ENCODE measurements around the gene AHR. TPM values are rescaled to one million over a fixed set of nuclear protein-coding genes. Genes with fewer than 3 reads are reported as not detected.

The AHR gene
- polyA plus RNA-seq, 1 donor from 2014 or later, result 2.4 TPM

DNA sequence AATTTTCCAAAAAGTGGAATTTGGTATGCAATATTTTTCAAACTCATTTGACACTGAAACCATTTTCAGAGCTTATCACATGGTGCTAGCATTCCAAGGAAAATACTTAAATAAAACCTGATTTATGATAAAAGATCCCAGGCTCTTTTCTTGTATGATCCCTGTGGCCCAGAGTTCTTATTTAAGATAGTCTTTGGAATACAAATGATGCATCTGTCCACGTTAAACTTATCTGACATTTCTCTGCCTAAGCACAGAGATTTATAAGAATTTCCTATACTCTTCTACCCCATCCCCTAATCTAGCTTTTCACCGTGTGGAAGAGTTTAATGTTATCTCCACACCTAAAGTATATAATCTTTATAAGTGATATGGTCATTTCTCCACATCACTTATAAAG lies 66.2 kb downstream of the AHR start:
- Histone ChIP-seq H3K27me3 (ENCODE audit: insufficient read depth, low read depth, low read length) (no peaks in the 10 kb centered on the region), H3K9ac (ENCODE audit: low read length) (no peak overlapping the region)
- TF ChIP-seq RAD21 (conservative IDR thresholded peaks at IDR 0.05) (no peak), TAF1 (IDR thresholded peaks at IDR 0.05; ENCODE audit: low read depth) (no peak), SMC3 (conservative IDR thresholded peaks at IDR 0.05; ENCODE audit: poor library complexity) (no peak), MXI1 (conservative IDR thresholded peaks at IDR 0.05; ENCODE audit: poor library complexity, severe bottlenecking) (no peak), EP300 (conservative IDR thresholded peaks at IDR 0.05; ENCODE audit: poor library complexity, severe bottlenecking) (no peak), POLR2AphosphoS5 (IDR thresholded peaks at IDR 0.05) (no peak), EZH2 (IDR thresholded peaks at IDR 0.05; ENCODE audit: borderline replicate concordance, insufficient read depth, low read length, poor library complexity, severe bottlenecking) (no peak)
- TF ChIP-seq, protein P1, sequence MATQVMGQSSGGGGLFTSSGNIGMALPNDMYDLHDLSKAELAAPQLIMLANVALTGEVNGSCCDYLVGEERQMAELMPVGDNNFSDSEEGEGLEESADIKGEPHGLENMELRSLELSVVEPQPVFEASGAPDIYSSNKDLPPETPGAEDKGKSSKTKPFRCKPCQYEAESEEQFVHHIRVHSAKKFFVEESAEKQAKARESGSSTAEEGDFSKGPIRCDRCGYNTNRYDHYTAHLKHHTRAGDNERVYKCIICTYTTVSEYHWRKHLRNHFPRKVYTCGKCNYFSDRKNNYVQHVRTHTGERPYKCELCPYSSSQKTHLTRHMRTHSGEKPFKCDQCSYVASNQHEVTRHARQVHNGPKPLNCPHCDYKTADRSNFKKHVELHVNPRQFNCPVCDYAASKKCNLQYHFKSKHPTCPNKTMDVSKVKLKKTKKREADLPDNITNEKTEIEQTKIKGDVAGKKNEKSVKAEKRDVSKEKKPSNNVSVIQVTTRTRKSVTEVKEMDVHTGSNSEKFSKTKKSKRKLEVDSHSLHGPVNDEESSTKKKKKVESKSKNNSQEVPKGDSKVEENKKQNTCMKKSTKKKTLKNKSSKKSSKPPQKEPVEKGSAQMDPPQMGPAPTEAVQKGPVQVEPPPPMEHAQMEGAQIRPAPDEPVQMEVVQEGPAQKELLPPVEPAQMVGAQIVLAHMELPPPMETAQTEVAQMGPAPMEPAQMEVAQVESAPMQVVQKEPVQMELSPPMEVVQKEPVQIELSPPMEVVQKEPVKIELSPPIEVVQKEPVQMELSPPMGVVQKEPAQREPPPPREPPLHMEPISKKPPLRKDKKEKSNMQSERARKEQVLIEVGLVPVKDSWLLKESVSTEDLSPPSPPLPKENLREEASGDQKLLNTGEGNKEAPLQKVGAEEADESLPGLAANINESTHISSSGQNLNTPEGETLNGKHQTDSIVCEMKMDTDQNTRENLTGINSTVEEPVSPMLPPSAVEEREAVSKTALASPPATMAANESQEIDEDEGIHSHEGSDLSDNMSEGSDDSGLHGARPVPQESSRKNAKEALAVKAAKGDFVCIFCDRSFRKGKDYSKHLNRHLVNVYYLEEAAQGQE (IDR thresholded peaks at IDR 0.05; ENCODE audit: borderline replicate concordance), result no peak
- TF ChIP-seq, protein P2, sequence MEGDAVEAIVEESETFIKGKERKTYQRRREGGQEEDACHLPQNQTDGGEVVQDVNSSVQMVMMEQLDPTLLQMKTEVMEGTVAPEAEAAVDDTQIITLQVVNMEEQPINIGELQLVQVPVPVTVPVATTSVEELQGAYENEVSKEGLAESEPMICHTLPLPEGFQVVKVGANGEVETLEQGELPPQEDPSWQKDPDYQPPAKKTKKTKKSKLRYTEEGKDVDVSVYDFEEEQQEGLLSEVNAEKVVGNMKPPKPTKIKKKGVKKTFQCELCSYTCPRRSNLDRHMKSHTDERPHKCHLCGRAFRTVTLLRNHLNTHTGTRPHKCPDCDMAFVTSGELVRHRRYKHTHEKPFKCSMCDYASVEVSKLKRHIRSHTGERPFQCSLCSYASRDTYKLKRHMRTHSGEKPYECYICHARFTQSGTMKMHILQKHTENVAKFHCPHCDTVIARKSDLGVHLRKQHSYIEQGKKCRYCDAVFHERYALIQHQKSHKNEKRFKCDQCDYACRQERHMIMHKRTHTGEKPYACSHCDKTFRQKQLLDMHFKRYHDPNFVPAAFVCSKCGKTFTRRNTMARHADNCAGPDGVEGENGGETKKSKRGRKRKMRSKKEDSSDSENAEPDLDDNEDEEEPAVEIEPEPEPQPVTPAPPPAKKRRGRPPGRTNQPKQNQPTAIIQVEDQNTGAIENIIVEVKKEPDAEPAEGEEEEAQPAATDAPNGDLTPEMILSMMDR (IDR thresholded peaks at IDR 0.05; ENCODE audit: poor library complexity, severe bottlenecking), result no peak

GRCh38 chr7:17365775-17366174 lies 67.3 kb downstream of the AHR start:
- H3K27me3 ChIP-seq (ENCODE audit: insufficient read depth, low read depth, low read length), result no peaks in the 10 kb centered on the region
- H4K20me1 ChIP-seq (ENCODE audit: insufficient read depth), result no peaks in the 10 kb centered on the region
- H3K9me3 ChIP-seq (ENCODE audit: low read length), result no peaks in the 10 kb centered on the region
- no peaks in the 10 kb centered on the region for H3K36me3 ChIP-seq (ENCODE audit: insufficient read depth, low read length)
- no peaks in the 10 kb centered on the region for H3K79me2 ChIP-seq (replicated peaks; ENCODE audit: insufficient read depth, low read length)
- H3K27ac ChIP-seq (ENCODE audit: low read length), result no peak overlapping the region
- H3K4me2 ChIP-seq (ENCODE audit: low read length), result no peak overlapping the region
- H3K9ac ChIP-seq (ENCODE audit: low read length), result no peak overlapping the region
- H2AFZ ChIP-seq (ENCODE audit: low read depth, low read length), result no peak overlapping the region
- no peaks in the 10 kb centered on the region for H3K9me2 ChIP-seq (ENCODE audit: insufficient read depth, low read length)
- no peaks in the 10 kb centered on the region for H3F3A ChIP-seq (ENCODE audit: insufficient read depth, low read length, poor library complexity, severe bottlenecking)
- no peak overlapping the region for H3K4me3 ChIP-seq (ENCODE audit: low read length)
- TF ChIP-seq RAD21 (conservative IDR thresholded peaks at IDR 0.05) (no peak), EP300 (conservative IDR thresholded peaks at IDR 0.05; ENCODE audit: poor library complexity, severe bottlenecking) (no peak), EZH2 (IDR thresholded peaks at IDR 0.05; ENCODE audit: borderline replicate concordance, insufficient read depth, low read length, poor library complexity, severe bottlenecking) (no peak), TAF1 (IDR thresholded peaks at IDR 0.05; ENCODE audit: low read depth) (no peak), POLR2AphosphoS5 (IDR thresholded peaks at IDR 0.05) (no peak), SMC3 (conservative IDR thresholded peaks at IDR 0.05; ENCODE audit: poor library complexity) (no peak), MXI1 (conservative IDR thresholded peaks at IDR 0.05; ENCODE audit: poor library complexity, severe bottlenecking) (no peak)
- TF ChIP-seq, protein P2 (IDR thresholded peaks at IDR 0.05; ENCODE audit: poor library complexity, severe bottlenecking), result no peak
- TF ChIP-seq, protein P1 (IDR thresholded peaks at IDR 0.05; ENCODE audit: borderline replicate concordance), result no peak

More for the DNA sequence above, 66.2 kb downstream of the AHR start:
- Histone ChIP-seq H3K4me2 (ENCODE audit: low read length) (no peak overlapping the region), H3K27ac (ENCODE audit: low read length) (no peak overlapping the region), H4K20me1 (ENCODE audit: insufficient read depth) (no peaks in the 10 kb centered on the region), H3K9me3 (ENCODE audit: low read length) (no peaks in the 10 kb centered on the region), H3K4me3 (ENCODE audit: low read length) (no peak overlapping the region), H3K79me2 (replicated peaks; ENCODE audit: insufficient read depth, low read length) (no peaks in the 10 kb centered on the region), H3K36me3 (ENCODE audit: insufficient read depth, low read length) (no peaks in the 10 kb centered on the region), H2AFZ (ENCODE audit: low read depth, low read length) (no peak overlapping the region), H3F3A (ENCODE audit: insufficient read depth, low read length, poor library complexity, severe bottlenecking) (no peaks in the 10 kb centered on the region), H3K9me2 (ENCODE audit: insufficient read depth, low read length) (no peaks in the 10 kb centered on the region)

Data from neural cell (in vitro differentiated cells).